ENCODE data around the gene IFNK.

Gene IFNK

DNA sequence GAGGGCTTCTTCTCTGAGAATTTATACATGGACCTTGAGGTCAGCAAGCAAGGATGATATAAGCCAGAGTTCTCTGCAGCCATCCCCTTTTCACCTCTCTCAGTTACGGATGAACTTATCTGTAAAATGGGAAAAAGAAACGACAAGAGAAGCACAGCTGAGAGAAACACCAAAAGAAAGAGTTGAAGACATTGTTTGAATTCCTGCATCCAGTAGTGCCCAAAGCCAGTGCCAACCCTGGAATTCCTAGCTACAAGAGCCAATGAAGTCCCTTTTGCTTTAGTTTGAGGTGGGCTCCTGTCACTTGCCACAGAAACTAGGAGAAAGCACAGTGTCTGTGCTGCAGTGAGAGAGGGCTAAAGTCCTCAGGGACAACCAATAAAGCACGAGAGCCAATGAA, 12.1 kb downstream of the IFNK start:
- in situ Hi-C loops (cut with MboI; ENCODE audit: low sequenced_read_pairs): loop anchor here (25.0 kb wide), 1 partner anchor 224 kb away; no protein-coding TSS in a partner anchor

DNA sequence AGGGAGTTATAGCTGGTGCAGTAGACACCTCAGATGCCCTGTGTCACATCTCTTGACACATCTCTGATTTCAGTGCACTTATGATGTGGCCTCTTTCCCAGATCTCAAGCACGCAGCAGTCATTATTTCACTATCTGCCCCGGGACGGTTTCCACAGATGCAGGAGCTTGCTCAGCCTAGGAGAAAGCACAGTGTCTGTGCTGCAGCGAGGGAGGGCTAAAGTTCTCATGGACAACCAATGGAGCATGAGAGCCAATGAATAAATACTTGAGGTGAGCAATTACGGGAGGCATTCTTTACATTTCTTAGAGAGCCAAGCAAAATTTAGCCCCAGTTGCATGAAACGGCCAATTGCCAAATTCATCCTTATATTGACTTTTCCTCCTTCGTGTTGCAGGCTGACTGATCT, 12.9 kb downstream of the IFNK start:
- in situ Hi-C loops (cut with MboI; ENCODE audit: low sequenced_read_pairs): loop anchor here (25.0 kb wide), 1 partner anchor 225 kb away; no protein-coding TSS in a partner anchor

DNA sequence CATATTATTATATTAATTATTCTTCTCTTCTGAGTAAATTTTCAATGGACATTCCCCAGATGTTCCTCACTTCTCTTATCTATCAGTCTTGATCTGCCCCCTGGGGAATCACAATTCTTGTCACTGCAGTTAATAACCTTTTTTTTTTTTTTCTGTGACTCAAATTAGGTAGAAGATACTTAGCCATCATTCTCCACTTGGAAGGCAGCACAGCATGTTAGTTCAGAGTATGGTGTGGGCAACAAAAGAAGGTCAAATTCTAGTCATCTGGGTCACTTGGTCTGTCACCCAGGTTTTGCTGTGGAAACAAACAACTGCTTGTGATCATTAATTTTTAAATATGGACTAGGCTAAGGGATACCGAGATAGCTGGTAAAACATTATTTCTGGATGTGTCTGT, 13.7 kb downstream of the IFNK start:
- in situ Hi-C loops (cut with MboI; ENCODE audit: low sequenced_read_pairs): loop anchor here (25.0 kb wide), 1 partner anchor 225 kb away; no protein-coding TSS in a partner anchor

DNA sequence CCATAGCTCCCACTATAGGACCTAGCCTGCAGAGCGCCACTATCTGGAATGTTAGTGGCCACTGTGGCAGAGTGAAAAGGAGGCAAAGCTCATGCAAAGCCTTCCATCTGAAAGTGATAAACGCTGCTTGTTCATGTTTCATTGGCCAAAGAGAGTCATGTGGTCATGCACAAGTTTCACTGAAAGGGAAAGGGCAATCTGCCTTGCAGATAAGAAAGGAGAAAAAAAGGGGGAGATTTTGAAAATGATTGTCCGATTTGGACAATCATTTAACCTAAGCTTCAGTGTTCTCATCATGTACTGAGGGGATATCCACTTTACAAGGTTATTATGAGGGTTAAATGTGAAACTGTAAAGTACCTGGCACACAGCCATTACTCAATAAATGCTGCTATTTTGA, 14.6 kb downstream of the IFNK start:
- in situ Hi-C loops (cut with MboI; ENCODE audit: low sequenced_read_pairs): loop anchor here (25.0 kb wide), 1 partner anchor 226 kb away; no protein-coding TSS in a partner anchor

DNA sequence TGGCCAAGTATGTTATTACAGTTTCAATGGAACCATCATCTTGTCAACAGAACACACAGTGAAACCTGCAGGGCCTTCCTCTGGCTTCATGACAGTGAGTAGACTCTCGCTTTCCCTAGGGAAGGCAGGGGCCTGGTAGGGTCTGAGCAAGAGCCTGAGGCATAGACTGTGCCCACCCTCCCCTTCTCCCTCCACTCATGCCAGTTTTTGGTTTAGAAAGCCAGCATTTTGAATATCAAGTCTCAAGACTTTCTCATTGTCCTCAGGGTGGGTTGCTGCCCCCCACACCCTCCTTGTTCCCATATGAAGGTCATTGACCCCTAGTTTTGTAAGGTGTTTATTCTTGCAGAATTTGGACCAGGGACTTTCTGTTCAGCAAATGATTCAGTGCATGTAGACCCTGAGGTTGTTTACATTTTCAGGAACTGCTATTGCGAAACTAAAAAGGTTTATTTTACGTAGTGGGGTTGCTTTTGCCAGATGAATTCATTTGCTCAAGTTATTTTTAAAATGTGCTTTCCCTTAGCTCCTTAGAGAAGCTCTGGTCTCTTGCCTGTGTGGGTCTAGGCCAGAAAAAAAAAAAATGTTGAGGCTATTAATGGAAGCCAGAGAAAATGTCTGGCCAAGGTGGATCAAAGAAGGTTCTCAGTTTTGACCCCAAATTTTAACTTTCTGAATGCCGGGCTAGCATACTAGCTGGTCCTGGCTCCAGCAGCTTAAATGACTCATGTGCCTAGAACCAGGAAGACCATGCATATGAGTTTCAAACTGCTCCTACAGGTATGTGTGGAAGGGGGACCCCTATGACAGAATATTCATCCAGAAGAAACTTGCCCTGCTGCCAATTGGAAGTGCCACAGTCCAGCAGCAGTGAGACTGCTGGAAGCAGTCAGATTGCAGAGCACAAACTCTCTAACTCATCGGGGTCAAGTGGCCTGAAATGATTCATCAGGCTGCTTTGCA, 15.7 kb downstream of the IFNK start:
- in situ Hi-C loops (cut with MboI; ENCODE audit: low sequenced_read_pairs): loop anchor here (25.0 kb wide), 1 partner anchor 227 kb away; no protein-coding TSS in a partner anchor

DNA sequence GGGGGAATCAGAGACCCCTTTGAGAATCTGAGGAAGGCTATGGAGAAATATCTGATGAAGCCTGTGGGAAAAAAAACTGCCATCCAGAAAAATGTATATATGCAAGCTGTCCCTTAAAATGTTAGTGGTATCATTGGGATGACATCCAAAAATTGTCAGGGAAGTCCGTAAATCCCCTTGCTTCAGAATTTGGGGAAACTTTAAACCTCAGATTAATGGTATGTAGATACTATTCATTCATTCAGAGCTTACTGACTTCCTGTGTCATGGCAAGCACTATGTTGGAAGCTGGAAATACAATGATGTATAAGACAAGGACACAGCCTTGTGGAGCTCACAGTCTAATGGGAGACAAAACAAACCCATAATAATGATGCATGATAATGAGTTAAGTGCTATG, 16.4 kb downstream of the IFNK start:
- in situ Hi-C loops (cut with MboI; ENCODE audit: low sequenced_read_pairs): loop anchor here (25.0 kb wide), 1 partner anchor 228 kb away; no protein-coding TSS in a partner anchor

DNA sequence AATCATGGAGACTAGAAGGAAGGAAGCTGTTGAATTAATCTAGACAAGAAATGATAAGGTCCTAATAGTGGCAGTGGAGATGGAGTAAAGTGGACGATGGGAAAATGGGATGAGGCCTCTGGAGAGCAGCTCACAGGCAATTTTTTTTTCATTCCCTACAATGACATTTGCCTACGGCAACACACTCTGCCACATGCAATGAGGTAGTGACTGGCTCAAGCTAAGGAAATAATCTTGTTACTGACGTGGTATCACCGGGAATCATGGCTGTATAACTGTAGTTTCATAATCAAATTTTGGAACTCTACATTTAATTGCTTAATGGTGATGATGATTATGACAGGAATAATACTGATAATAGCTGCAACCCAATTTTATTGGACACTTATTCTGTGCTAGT, 17.6 kb downstream of the IFNK start:
- in situ Hi-C loops (cut with MboI; ENCODE audit: low sequenced_read_pairs): loop anchor here (25.0 kb wide), 1 partner anchor 229 kb away; no protein-coding TSS in a partner anchor

DNA sequence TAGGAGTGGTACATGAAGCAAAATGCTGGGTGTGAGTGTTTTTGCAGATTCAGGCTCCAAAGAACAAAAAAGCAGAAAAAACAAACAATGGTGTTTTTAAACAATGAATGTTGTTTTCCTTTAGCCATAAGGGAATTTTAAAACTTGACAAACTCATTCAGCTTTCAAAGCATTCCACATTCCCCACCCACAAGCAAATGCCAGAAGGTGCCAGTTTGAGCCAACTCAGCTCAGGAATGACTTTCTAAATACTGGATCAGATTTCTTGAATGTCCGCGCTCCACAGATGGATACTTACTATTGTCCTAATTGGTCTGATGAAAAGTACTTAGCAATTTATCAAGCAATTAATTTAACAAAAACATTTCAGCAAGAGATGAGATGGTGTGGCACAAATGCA, 18.4 kb downstream of the IFNK start:
- in situ Hi-C loops (cut with MboI; ENCODE audit: low sequenced_read_pairs): loop anchor here (25.0 kb wide), 1 partner anchor 230 kb away; no protein-coding TSS in a partner anchor

DNA sequence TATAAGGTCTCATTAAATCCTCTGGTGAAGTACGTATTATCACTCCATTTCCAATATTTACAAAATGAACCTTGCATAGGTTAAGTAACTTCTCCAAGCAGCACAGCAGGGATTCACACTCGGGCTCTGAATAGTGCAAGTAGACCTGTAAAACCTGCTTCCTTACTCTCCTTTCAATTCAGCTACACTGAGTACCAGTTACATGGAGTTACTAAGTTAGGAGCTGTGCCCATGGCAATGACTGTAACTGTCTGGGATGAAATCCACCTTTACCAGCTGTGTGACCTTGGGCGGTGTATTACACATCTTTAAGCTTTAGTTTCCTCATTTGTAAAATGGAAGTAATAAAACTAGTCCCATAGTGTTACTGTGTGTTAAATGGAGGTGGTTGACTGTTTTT, 21.4 kb downstream of the IFNK start:
- in situ Hi-C loops (cut with MboI; ENCODE audit: low sequenced_read_pairs): loop anchor here (25.0 kb wide), 1 partner anchor 233 kb away; no protein-coding TSS in a partner anchor

DNA sequence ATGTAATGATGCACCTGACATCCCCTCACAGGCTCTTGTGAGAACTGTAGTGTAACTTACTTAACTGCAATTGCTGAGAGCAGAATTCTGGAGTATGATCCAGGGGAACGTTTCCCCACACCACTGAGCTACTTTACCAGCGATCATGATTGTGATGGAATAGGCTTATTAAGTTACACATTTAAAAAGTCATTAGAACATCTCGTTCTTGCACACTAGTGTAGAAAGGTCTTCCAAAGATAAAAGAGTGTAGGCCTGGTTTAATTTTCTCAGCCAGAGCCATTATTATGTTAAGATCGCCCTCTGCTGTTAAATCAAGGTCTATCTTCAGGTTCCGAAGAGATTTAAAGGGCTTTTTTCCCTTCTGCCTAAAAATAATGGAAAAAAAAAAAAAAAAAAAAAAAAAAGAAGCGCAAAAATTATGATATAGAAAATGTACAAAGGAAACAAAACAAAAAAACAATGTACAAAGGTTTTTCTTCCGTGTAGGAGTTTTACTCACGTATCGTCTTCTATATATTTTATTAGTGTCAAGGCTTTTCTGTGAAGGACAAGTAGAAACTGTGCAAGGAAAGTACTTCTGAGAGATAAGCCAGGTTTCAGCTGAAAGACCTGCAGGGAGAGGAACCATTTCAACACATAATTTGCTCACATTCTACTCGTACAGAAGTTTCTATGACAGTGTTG, 24.1 kb downstream of the IFNK start:
- in situ Hi-C loops (cut with MboI; ENCODE audit: low sequenced_read_pairs): loop anchor here (25.0 kb wide), 1 partner anchor 236 kb away; no protein-coding TSS in a partner anchor

DNA sequence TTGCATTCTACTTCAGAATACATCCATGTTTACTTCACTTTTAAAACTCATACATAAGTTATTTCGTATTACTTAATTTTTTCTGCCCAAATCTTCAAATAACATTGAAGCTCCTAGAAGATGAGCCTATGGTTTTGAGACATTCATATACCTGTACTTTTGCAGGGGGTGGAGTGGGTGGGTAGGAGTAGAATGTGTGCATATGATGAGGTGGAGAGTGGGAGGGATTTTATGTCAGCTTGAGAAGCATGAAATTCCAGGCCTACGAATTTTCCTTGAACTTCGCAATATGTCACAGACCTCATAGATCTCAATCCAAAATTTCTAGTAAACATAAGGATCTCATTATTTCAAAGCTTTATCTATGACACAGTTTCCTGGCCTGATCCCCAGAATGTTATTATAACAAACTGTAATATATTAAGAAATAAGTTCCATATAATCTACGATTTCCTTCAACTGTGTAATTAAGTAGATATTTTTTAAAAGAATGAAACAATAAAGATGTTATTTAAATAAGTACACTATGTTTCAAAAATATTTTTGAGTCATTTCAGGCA, 25.2 kb downstream of the IFNK start:
- in situ Hi-C loops (cut with MboI; ENCODE audit: low sequenced_read_pairs): loop anchor here (25.0 kb wide), 1 partner anchor 237 kb away; no protein-coding TSS in a partner anchor

DNA sequence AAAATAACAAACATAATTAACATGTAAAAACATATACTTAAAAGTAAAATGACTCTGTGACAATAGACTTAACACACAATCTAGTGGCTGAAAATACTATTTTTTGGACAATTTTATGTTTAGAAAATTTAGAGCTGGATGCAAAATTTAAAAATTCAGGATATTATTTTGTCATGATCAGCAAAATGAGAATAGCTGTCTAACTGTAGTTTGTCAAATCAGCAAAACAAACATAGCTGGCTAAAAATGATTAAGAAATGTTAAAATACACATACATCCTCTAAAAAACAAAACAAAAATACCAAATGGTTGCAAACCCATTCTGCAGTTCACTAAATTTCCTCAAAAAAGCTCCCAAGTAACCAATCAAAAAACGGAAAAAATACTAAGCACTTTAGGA, 30.6 kb downstream of the IFNK start:
- in situ Hi-C loops (cut with MboI; ENCODE audit: low sequenced_read_pairs): no loop called here

DNA sequence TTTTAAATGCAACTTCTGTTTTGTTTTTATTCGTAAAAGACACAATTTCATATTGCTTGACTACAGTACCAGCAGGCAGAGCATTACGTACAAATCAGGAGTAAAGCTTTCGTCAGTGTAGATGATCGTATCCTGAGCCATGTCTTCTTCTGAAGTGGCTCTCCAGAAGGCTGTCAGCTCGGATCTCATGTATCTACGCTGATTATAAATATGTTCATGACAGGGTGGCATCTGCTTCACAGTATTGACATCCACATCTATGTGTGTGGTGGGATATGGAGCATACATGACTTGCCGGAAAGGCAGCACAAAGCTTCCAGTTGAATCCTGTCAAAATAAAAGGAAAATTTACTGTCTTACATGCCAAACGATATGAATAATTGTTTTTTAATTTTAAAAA, 32.4 kb downstream of the IFNK start:
- in situ Hi-C loops (cut with MboI; ENCODE audit: low sequenced_read_pairs): no loop called here

DNA sequence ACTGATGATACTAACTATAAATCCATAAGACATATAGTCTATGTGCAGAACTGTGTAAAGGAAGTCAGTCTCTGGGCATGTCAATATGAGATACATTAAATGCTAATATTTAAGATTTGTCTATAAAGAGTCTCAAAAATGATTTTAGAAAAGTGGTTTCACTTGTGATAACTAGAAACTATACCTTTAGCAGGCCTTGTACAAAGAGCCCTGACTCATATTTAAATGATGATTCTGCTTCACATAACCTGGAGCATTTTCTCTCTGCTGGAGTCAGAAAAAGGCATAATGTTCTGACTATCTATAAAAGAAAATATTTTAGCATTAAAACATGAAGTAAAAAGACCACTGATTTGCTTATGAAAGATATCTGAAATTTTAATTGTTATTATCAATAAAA, 34.2 kb downstream of the IFNK start:
- in situ Hi-C loops (cut with MboI; ENCODE audit: low sequenced_read_pairs): no loop called here

DNA sequence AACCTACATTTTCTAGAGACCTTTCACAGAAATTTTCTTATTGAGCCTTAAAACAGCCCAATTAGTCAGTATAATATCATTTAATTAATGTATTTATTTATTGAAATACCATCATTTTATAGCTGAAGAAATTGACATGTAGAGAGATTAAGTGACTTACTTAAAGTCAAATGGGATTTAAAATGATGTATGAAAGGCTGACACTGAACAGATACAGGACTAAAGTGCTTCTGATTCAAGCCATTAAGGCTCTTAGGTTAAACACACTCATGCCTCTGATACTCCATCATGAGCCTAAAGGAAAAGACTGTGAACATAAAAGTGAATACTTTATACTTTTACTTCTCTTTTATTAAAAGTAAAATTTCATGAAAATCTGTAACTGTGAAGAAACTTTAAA, 36.4 kb downstream of the IFNK start:
- in situ Hi-C loops (cut with MboI; ENCODE audit: low sequenced_read_pairs): no loop called here

DNA sequence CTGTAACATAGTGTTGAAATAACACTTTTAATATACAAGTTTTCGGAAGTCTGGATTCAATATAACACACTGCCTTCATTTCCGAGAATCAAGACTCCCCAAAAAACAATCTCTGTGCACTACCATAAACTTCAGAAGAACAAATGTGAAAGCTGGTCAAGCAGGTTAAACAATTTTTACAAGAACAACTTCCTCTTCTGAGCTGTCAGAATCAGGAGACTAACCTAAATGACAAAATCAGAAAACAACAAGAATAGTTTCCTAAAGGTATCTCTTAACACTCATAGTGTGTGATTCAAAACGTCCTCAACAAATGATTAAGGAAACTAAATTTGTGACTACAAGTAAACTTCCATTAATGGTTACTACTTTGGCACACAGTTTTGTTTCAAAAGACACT, 37.6 kb downstream of the IFNK start:
- in situ Hi-C loops (cut with MboI; ENCODE audit: low sequenced_read_pairs): no loop called here

DNA sequence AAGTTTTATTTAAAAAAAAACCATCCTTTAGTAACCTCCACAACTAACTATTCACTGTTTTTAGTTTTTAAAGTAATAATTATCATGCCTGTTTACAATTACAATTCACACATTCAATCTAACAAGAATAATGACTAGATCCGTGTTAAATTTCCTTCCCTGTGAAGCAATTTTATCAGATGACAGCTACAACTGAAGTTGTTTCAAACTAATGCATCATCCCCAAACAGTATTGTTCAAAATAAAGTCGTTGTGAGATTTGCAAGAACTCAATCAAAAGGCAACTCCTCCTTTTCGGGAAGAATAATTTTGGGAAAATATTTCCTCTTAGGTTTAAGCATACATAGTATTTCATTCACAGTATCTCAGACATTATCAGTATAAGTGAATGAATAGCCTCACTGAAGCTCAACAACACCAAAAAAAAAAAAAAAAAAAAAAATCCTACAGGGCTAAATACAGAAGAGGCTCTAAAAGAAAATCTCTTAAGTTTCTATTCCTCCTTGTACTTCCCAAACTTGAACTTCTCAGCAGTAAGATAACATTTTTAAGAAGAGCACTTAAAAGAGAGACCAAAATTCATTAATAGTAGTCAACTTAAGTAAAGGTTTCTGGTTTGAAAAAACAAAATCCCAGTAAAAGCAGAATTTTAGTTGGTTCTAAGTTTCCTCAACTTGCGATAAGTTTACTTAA, 39.8 kb downstream of the IFNK start:
- in situ Hi-C loops (cut with MboI; ENCODE audit: low sequenced_read_pairs): no loop called here

DNA sequence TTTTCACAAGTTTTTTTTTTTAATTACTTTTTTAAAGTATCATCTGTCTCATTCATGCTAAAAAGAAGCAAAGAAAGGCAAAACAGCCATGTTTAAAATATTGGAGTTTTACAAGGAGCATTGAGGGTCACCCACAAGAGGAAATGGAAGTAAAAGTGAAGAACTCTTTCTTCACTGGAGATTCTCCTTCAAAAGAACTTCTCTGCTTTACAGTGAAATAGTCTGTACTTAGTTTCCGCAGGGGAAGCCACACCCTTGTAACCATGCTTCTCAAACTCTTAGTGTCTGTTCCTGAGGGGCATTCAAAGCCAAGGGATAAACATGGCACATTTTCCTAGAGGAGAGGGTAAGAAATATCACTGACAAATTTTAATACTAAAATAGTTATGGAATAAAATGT, 40.6 kb downstream of the IFNK start:
- in situ Hi-C loops (cut with MboI; ENCODE audit: low sequenced_read_pairs): no loop called here

DNA sequence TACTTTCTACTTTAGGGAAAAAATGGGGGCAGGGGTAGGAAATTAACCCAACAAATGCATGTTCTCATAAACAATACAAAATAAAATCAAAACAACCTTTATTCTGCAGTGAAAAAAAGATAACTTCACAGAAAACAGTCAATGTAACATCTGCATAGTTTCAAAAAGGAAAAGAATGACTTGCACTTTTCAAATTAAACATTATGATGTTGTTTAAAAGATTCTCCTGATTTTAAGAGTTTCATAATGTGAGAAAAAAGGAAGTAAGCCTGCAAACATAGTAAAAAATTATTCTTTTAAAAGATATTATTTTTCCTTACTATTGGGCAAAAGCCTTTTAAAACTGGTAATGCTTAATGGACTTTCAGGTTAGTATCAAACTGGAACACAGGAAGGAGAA, 41.6 kb downstream of the IFNK start:
- in situ Hi-C loops (cut with MboI; ENCODE audit: low sequenced_read_pairs): no loop called here

DNA sequence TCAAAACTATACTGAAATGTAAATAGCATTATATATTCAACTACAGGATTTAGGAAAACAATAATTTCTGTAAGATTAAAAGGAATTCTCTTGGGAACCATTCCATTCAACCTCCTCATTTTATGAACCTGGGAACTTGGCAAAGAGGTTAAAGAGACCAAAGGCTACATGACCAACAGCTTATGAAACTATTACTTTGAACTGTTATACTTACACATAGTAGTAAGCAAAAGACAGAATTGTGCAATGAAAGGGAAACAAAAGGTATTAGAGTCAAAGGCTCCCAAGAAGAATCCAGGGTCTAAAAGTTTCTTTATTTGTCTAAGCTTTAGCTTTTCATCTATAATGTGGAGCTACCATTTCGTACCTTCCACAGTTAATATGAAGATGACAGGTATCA, 42.0 kb downstream of the IFNK start:
- in situ Hi-C loops (cut with MboI; ENCODE audit: low sequenced_read_pairs): no loop called here

All from HL-60/S4 treated with retinoic acid at 250 ng/mL for 4 days and 3 days (cell line).